Tibial artery (tissue), 4 donors: ENCODE measurements around the gene SKIL.

Experiments
- DNase-seq, 2 donors: peaks; one replicate each; pipeline ENCODE4 v3.0.0-alpha.2; 2019
- H3K27ac ChIP-seq, 2 donors: fragments of 200-600 bp; sonication (generic) in 1 of 2; 1 replicate in 1 of 2; 2 replicates in 1 of 2; pipeline ENCODE4 v1.5.1; 2018 to 2019; ENCODE audit warnings: mild to moderate bottlenecking in 1 of 2
- H3K27me3 ChIP-seq, 2 donors: fragments of 200-600 bp; sonication (generic) in 1 of 2; one replicate each; pipeline versions ENCODE4 v1.5.1 to v1.6.0; 2016 to 2019
- H3K36me3 ChIP-seq, 3 donors: fragments of 200-600 bp; sonication (generic) in 2 of 3; one replicate each; pipeline ENCODE4 v1.5.1; 2016 to 2019; ENCODE audit warnings: mild to moderate bottlenecking in 2 of 3
- H3K4me1 ChIP-seq, 4 donors: fragments of 200-600 bp; sonication (generic) in 2 of 4; 1 replicate in 3 of 4; 2 replicates in 1 of 4; pipeline ENCODE4 v1.5.1; 2016 to 2019
- H3K4me3 ChIP-seq, 2 donors: fragments of 200-600 bp; sonication (generic) in 1 of 2; 1 replicate in 1 of 2; 2 replicates in 1 of 2; pipeline ENCODE4 v1.5.1; 2018 to 2019; ENCODE audit warnings: mild to moderate bottlenecking in 2 of 2
- H3K9me3 ChIP-seq, 3 donors: fragments of 200-600 bp; sonication (generic) in 1 of 3; one replicate each; pipeline ENCODE4 v1.5.1; 2016 to 2019
- intact Hi-C: fragments of 100-400 bp; cut with DNase I; formaldehyde crosslinking; loops from one replicate; pipeline ENCODE4 v1.15.0; 2023; ENCODE audit warnings: low total_unique reads
- TF ChIP-seq, protein P1 (sequence below), 2 experiments: fragments of 200-600 bp in 1 of 2; fragments of 450-650 bp in 1 of 2; IDR thresholded peaks; one replicate each; pipeline ENCODE4 v1.5.1; 2017 to 2019; ENCODE audit warnings: antibody characterized with exemption in 2 of 2, mild to moderate bottlenecking in 1 of 2, moderate library complexity in 1 of 2

The SKIL gene

DNA sequence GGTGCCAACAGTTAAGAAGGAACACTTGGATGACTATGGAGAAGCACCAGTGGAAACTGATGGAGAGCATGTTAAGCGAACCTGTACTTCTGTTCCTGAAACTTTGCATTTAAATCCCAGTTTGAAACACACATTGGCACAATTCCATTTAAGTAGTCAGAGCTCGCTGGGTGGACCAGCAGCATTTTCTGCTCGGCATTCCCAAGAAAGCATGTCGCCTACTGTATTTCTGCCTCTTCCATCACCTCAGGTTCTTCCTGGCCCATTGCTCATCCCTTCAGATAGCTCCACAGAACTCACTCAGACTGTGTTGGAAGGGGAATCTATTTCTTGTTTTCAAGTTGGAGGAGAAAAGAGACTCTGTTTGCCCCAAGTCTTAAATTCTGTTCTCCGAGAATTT, 3.0 kb downstream of the SKIL start:
- DNase-seq = no peak
- Histone ChIP-seq H3K27me3 (no peaks in the 10 kb centered on the region), H3K36me3 (peaks cover 0 to 8% (median 0%) of the 10 kb centered on the region in 3 donors), H3K4me3 (peak overlapping the region in 1 of 2 donors; percentile 94), H3K27ac (no peak overlapping the region), H3K4me1 (peaks cover 0 to 76% (median 33%) of the 10 kb centered on the region in 4 donors), H3K9me3 (no peaks in the 10 kb centered on the region)
- intact Hi-C loops = no loop called here
- TF ChIP-seq, protein P1, sequence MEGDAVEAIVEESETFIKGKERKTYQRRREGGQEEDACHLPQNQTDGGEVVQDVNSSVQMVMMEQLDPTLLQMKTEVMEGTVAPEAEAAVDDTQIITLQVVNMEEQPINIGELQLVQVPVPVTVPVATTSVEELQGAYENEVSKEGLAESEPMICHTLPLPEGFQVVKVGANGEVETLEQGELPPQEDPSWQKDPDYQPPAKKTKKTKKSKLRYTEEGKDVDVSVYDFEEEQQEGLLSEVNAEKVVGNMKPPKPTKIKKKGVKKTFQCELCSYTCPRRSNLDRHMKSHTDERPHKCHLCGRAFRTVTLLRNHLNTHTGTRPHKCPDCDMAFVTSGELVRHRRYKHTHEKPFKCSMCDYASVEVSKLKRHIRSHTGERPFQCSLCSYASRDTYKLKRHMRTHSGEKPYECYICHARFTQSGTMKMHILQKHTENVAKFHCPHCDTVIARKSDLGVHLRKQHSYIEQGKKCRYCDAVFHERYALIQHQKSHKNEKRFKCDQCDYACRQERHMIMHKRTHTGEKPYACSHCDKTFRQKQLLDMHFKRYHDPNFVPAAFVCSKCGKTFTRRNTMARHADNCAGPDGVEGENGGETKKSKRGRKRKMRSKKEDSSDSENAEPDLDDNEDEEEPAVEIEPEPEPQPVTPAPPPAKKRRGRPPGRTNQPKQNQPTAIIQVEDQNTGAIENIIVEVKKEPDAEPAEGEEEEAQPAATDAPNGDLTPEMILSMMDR (IDR thresholded peaks at IDR 0.05) = no peak

DNA sequence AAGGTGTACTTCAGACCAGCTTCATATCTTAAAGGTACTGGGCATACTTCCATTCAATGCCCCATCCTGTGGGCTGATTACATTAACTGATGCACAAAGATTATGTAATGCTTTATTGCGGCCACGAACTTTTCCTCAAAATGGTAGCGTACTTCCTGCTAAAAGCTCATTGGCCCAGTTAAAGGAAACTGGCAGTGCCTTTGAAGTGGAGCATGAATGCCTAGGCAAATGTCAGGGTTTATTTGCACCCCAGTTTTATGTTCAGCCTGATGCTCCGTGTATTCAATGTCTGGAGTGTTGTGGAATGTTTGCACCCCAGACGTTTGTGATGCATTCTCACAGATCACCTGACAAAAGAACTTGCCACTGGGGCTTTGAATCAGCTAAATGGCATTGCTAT, 3.4 kb downstream of the SKIL start:
- H3K27me3 ChIP-seq = no peaks in the 10 kb centered on the region
- H3K9me3 ChIP-seq = no peaks in the 10 kb centered on the region
- H3K36me3 ChIP-seq = peaks cover 0 to 8% (median 0%) of the 10 kb centered on the region in 3 donors
- H3K27ac ChIP-seq = no peak overlapping the region
- peaks cover 0 to 72% (median 29%) of the 10 kb centered on the region in 4 donors for H3K4me1 ChIP-seq
- TF ChIP-seq, protein P1 (IDR thresholded peaks at IDR 0.05) = no peak
- intact Hi-C loops = no loop called here
- DNase-seq = no peak
- peak overlapping the region in 1 of 2 donors; percentile 94 for H3K4me3 ChIP-seq

DNA sequence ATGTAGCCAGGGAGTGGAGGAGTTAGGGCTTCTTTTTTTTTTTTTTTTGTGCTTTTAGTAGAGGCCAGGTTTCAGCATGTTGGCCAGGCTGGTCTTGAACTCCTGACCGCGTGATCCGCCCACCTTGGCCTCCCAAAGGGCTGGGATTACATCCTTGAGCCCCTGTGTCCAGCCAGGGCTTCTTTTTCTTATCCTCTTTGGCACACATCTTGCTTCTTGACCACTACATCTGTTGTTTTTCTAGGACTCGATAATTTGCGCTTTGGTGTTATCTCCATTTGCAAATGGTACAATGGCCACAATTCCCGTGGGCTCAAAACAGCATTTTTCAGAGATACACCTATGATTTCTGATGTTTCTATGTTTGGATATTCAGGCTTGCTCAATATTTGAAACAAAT, 4.2 kb downstream of the SKIL start:
- Histone ChIP-seq H3K9me3 (no peaks in the 10 kb centered on the region), H3K36me3 (peaks cover 0 to 8% (median 0%) of the 10 kb centered on the region in 3 donors), H3K27me3 (no peaks in the 10 kb centered on the region), H3K4me1 (peaks cover 0 to 69% (median 27%) of the 10 kb centered on the region in 4 donors), H3K27ac (no peak overlapping the region), H3K4me3 (peak overlapping the region in 1 of 2 donors; percentile 94)
- TF ChIP-seq, protein P1 (IDR thresholded peaks at IDR 0.05) = no peak
- intact Hi-C loops = no loop called here
- no peak for DNase-seq

DNA sequence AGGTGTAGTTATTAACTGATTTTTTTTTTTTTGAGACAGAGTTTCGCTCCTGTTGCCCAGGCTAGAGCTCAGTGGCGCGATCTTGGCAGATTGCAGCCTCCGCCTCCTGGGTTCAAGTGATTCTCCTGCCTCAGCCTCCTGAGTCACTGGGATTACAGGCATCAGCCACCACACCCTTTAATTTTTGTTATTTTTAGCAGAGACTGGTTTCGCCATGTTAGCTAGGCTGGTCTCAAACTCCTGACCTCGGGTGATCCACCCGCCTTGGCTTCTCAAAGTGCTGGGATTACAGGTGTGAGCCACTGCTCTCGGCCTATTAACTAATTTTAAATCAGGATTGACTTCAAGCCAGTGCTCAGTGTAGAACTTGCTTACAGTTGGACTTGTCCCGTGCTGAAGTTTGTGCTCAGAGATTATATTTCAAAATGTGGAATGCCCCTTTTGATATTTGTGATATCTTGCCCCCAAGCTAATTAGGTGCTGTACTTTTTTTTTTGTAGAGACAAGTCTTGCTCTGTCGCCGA, 6.0 kb downstream of the SKIL start:
- DNase-seq = no peak
- H3K27me3 ChIP-seq = no peaks in the 10 kb centered on the region
- intact Hi-C loops = no loop called here
- no peak overlapping the region for H3K27ac ChIP-seq
- no peak overlapping the region for H3K4me3 ChIP-seq
- peaks cover 0 to 13% (median 0%) of the 10 kb centered on the region in 3 donors for H3K36me3 ChIP-seq
- peaks cover 0 to 84% (median 35%) of the 10 kb centered on the region in 4 donors for H3K4me1 ChIP-seq
- TF ChIP-seq, protein P1 (IDR thresholded peaks at IDR 0.05) = no peak
- H3K9me3 ChIP-seq = no peaks in the 10 kb centered on the region

DNA sequence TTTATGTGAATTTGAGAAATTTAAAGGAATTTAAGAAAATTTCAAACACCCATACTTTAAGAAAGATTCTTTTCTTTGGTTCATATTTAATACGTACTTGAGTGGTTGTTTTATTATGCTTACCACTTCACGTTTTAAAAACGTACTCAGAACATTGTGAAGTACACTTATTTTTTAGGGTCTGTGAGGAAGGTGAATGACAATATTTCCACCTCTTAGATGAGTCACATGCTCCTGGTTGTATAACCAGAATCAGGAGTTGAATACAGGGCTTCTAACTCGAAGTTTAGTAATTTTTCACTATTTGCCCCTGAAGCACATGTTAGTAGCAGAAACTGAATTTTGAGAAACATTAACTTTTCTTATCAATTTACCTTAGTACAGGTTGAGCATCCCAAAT, 7.5 kb downstream of the SKIL start:
- TF ChIP-seq, protein P1 (IDR thresholded peaks at IDR 0.05) = no peak
- Histone ChIP-seq H3K27me3 (no peaks in the 10 kb centered on the region), H3K27ac (no peak overlapping the region), H3K4me3 (no peak overlapping the region), H3K36me3 (peaks cover 0 to 13% (median 0%) of the 10 kb centered on the region in 3 donors), H3K4me1 (peaks cover 0 to 83% (median 39%) of the 10 kb centered on the region in 4 donors), H3K9me3 (no peaks in the 10 kb centered on the region)
- intact Hi-C loops = no loop called here
- no peak for DNase-seq
